ENCODE measurements around the gene MRPL48. TPM values are rescaled to one million over a fixed set of nuclear protein-coding genes. Genes with fewer than 3 reads are reported as not detected.

Gene MRPL48
- total RNA-seq, 1 experiment from 2014 or later = 66.8 TPM

DNA sequence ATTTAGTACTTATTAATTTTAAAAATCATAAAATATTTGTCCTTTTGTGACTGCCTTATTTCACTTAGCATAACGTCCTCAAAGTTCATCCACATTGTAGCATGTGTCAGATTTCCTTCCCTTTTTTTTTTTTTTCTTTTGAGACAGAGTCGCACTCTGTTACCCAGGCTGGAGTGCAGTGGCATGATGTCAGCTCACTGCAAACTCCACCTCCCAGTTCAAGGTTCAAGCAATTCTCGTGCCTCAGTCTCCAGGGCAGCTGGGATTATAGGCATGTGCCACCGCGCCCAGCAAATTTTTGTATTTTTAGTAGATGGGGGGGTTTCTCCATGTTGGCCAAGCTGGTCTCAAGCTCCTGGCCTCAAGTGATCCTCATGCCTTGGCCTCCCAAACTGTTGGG is 37.4 kb upstream of the MRPL48 start:
- TF ChIP-seq, protein P1, sequence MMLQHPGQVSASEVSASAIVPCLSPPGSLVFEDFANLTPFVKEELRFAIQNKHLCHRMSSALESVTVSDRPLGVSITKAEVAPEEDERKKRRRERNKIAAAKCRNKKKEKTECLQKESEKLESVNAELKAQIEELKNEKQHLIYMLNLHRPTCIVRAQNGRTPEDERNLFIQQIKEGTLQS (IDR thresholded peaks at IDR 0.05) = no peak
- TF ChIP-seq POLR2A (IDR thresholded peaks at IDR 0.05; ENCODE audit: borderline replicate concordance, extremely low read depth, insufficient read depth, insufficient read length) (no peak), SP1 (IDR thresholded peaks at IDR 0.05; ENCODE audit: low read depth) (no peak), EZH2phosphoT487 (IDR thresholded peaks at IDR 0.05; ENCODE audit: borderline replicate concordance) (no peak), TCF7L2 (IDR thresholded peaks at IDR 0.05; ENCODE audit: borderline replicate concordance, extremely low read depth, insufficient read depth, insufficient read length) (no peak), CTCF (IDR thresholded peaks at IDR 0.05 in 2 of 3, conservative IDR thresholded peaks at IDR 0.05 in 1 of 3; ENCODE audit: borderline replicate concordance in 1 of 3, insufficient read depth in 1 of 3, low read depth in 2 of 3, low read length in 2 of 3) (no peak), CEBPB (IDR thresholded peaks at IDR 0.05; ENCODE audit: low read depth) (no peak), POLR2AphosphoS5 (IDR thresholded peaks at IDR 0.05; ENCODE audit: low read depth, low read length) (no peak), ZNF274 (IDR thresholded peaks at IDR 0.05; ENCODE audit: low read depth, low read length) (no peak), JUND (IDR thresholded peaks at IDR 0.05) (no peak), SRF (IDR thresholded peaks at IDR 0.05; ENCODE audit: low read depth) (no peak), FOSL1 (IDR thresholded peaks at IDR 0.05; ENCODE audit: low read depth) (no peak), EGR1 (IDR thresholded peaks at IDR 0.05; ENCODE audit: low read depth) (no peak), ELF1 (IDR thresholded peaks at IDR 0.05; ENCODE audit: borderline replicate concordance, low read depth) (no peak), EZH2 (IDR thresholded peaks at IDR 0.05) (no peak), ZBTB33 (IDR thresholded peaks at IDR 0.05; ENCODE audit: extremely low read depth, insufficient replicate concordance, low read length) (no peak), YY1 (IDR thresholded peaks at IDR 0.05; ENCODE audit: extremely low read depth, insufficient replicate concordance, low read depth, low read length) (no peak), ZFX (IDR thresholded peaks at IDR 0.05) (no peak)
- TF ChIP-seq, protein P2, sequence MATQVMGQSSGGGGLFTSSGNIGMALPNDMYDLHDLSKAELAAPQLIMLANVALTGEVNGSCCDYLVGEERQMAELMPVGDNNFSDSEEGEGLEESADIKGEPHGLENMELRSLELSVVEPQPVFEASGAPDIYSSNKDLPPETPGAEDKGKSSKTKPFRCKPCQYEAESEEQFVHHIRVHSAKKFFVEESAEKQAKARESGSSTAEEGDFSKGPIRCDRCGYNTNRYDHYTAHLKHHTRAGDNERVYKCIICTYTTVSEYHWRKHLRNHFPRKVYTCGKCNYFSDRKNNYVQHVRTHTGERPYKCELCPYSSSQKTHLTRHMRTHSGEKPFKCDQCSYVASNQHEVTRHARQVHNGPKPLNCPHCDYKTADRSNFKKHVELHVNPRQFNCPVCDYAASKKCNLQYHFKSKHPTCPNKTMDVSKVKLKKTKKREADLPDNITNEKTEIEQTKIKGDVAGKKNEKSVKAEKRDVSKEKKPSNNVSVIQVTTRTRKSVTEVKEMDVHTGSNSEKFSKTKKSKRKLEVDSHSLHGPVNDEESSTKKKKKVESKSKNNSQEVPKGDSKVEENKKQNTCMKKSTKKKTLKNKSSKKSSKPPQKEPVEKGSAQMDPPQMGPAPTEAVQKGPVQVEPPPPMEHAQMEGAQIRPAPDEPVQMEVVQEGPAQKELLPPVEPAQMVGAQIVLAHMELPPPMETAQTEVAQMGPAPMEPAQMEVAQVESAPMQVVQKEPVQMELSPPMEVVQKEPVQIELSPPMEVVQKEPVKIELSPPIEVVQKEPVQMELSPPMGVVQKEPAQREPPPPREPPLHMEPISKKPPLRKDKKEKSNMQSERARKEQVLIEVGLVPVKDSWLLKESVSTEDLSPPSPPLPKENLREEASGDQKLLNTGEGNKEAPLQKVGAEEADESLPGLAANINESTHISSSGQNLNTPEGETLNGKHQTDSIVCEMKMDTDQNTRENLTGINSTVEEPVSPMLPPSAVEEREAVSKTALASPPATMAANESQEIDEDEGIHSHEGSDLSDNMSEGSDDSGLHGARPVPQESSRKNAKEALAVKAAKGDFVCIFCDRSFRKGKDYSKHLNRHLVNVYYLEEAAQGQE (IDR thresholded peaks at IDR 0.05; ENCODE audit: low read depth) = no peak
- TF ChIP-seq, protein P3, sequence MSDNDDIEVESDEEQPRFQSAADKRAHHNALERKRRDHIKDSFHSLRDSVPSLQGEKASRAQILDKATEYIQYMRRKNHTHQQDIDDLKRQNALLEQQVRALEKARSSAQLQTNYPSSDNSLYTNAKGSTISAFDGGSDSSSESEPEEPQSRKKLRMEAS (IDR thresholded peaks at IDR 0.05) = no peak
- no peaks in the 10 kb centered on the region for H3K9me3 ChIP-seq (ENCODE audit: control insufficient read depth in 1 of 2, insufficient read depth in 1 of 2, low read depth in 1 of 2, low read length in 2 of 2)
- H3K36me3 ChIP-seq (ENCODE audit: control insufficient read depth in 1 of 2, insufficient read depth in 2 of 2, low read length in 2 of 2) = no peaks in the 10 kb centered on the region
- no peak overlapping the region for H3K9ac ChIP-seq (ENCODE audit: low read length)
- H4K20me1 ChIP-seq (ENCODE audit: insufficient read depth) = no peaks in the 10 kb centered on the region; the same call in 1 of the 2 replicates
- ATAC-seq = no peak
- no peak for DNase-seq (ENCODE audit: low read depth, low spot score)
- no peak overlapping the region for H3K4me2 ChIP-seq (ENCODE audit: low read length)
- no peaks in the 10 kb centered on the region for H3K9me2 ChIP-seq (ENCODE audit: insufficient read depth)
- no peak overlapping the region for H3K4me3 ChIP-seq (replicated peaks in 1 of 2; ENCODE audit: low read depth in 1 of 2, low read length in 2 of 2)
- ChIA-PET POLR2A (no interaction called here), CTCF (no interaction called here), RAD21 (ENCODE audit: low non-redundant PET in 1 of 2, low total read pairs in 2 of 2, uncharacterized antibody in 2 of 2, unreplicated experiment in 2 of 2) (no interaction called here)
- BruUV-seq (replicated peaks) = no TSS peak
- H3K27me3 ChIP-seq (ENCODE audit: insufficient read depth, low read length) = no peaks in the 10 kb centered on the region
- intact Hi-C loops (cut with micrococcal nuclease) = no loop called here
- no peak overlapping the region for H3K27ac ChIP-seq (ENCODE audit: low read depth, low read length)
- H3K4me1 ChIP-seq (ENCODE audit: control insufficient read depth in 1 of 2, insufficient read depth in 2 of 2, low read length in 2 of 2) = no peaks in the 10 kb centered on the region
- H3K79me2 ChIP-seq (ENCODE audit: insufficient read depth, low read length) = peaks cover 93% of the 10 kb centered on the region
- H2AFZ ChIP-seq (ENCODE audit: low read depth, low read length, poor library complexity, severe bottlenecking) = no peak overlapping the region
